Neutrophil (primary cell): ENCODE measurements around the gene ACSL4.

Source experiments
- H3K27ac ChIP-seq: fragments of 200-600 bp; sonication (generic); 2 replicates; pipeline ENCODE4 v1.5.1; 2016; ENCODE audit warnings: mild to moderate bottlenecking, moderate library complexity
- H3K27me3 ChIP-seq: fragments of 200-600 bp; sonication (generic); 2 replicates; pipeline ENCODE4 v1.6.0; 2016; ENCODE audit warnings: mild to moderate bottlenecking
- H3K36me3 ChIP-seq: fragments of 200-600 bp; sonication (generic); 2 replicates; pipeline ENCODE4 v1.5.1; 2017
- H3K4me1 ChIP-seq, 2 experiments: fragments of 200-600 bp in 1 of 2; sonication (generic) in 1 of 2; 1 replicate in 1 of 2; 2 replicates in 1 of 2; pipeline versions ENCODE4 v1.5.1 to v1.6.1; 2013 to 2016; ENCODE audit warnings: low read depth in 1 of 2, low read length in 1 of 2, mild to moderate bottlenecking in 1 of 2, moderate library complexity in 1 of 2; ENCODE audit not compliant: control insufficient read depth in 1 of 2, insufficient read depth in 1 of 2
- H3K4me3 ChIP-seq, 2 experiments: fragments of 200-600 bp in 1 of 2; sonication (generic) in 1 of 2; 1 replicate in 1 of 2; 2 replicates in 1 of 2; pipeline ENCODE4 v1.5.1; 2013 to 2016; ENCODE audit warnings: low read depth in 1 of 2, low read length in 1 of 2, mild to moderate bottlenecking in 1 of 2, moderate library complexity in 1 of 2
- H3K9me3 ChIP-seq: fragments of 200-600 bp; sonication (generic); 2 replicates; pipeline ENCODE4 v1.5.1; 2016
- CTCF ChIP-seq: fragments of 200-600 bp; sonication (generic); IDR thresholded peaks from 2 replicates; pipeline ENCODE4 v1.5.1; 2016; ENCODE audit warnings: antibody characterized with exemption

ACSL4 gene

GRCh38 chrX:109732807-109733612, at the start of gene ACSL4:
TSS of gene ACSL4 (minus strand) at chrX:109733257. CDS start at chrX:109683363, 49,894 bp downstream.
- no peaks in the 10 kb centered on the region for H3K36me3 ChIP-seq
- peak within 1 kb of the TSS; percentile 93 for H3K27ac ChIP-seq
- H3K4me3 ChIP-seq, result peak within 1 kb of the TSS; percentile 73 to 97
- TF ChIP-seq CTCF, result no peak
- H3K27me3 ChIP-seq, result no peaks in the 10 kb centered on the region
- peaks cover 36 to 51% of the 10 kb centered on the region in 2 experiments for H3K4me1 ChIP-seq
- H3K9me3 ChIP-seq, result no peaks in the 10 kb centered on the region

GRCh38 chrX:109777749-109778148, 44.7 kb upstream of the ACSL4 start:
- Histone ChIP-seq H3K4me3 (no peak overlapping the region), H3K9me3 (no peaks in the 10 kb centered on the region), H3K27me3 (no peaks in the 10 kb centered on the region), H3K36me3 (no peaks in the 10 kb centered on the region), H3K4me1 (no peaks in the 10 kb centered on the region), H3K27ac (no peak overlapping the region)
- no peak for TF ChIP-seq CTCF

GRCh38 chrX:109776986-109777385, 43.9 kb upstream of the ACSL4 start:
- H3K4me3 ChIP-seq, result no peak overlapping the region

GRCh38 chrX:109776432-109776831, 43.4 kb upstream of the ACSL4 start:
- Histone ChIP-seq H3K4me1 (no peaks in the 10 kb centered on the region), H3K9me3 (no peaks in the 10 kb centered on the region), H3K36me3 (no peaks in the 10 kb centered on the region), H3K27me3 (no peaks in the 10 kb centered on the region), H3K27ac (no peak overlapping the region), H3K4me3 (no peak overlapping the region)
- no peak for TF ChIP-seq CTCF

More at GRCh38 chrX:109776986-109777385, 43.9 kb upstream of the ACSL4 start:
- Histone ChIP-seq H3K27ac (no peak overlapping the region), H3K27me3 (no peaks in the 10 kb centered on the region), H3K36me3 (no peaks in the 10 kb centered on the region), H3K9me3 (no peaks in the 10 kb centered on the region), H3K4me1 (no peaks in the 10 kb centered on the region)
- TF ChIP-seq CTCF, result no peak

- no peaks in the 10 kb centered on the region for H3K36me3 ChIP-seq
- no peak for TF ChIP-seq CTCF
- no peak overlapping the region for H3K4me3 ChIP-seq
- H3K4me1 ChIP-seq, result no peaks in the 10 kb centered on the region
- no peak overlapping the region for H3K27ac ChIP-seq
- no peaks in the 10 kb centered on the region for H3K27me3 ChIP-seq
- H3K9me3 ChIP-seq, result no peaks in the 10 kb centered on the region
Measured at GRCh38 chrX:109775386-109775785, 42.3 kb upstream of the ACSL4 start.
